Activated CD8-positive, alpha-beta T cell treated with anti-CD3 and anti-CD28 coated beads for 36 hours (primary cell): ENCODE measurements around the gene SOCS1. TPM values are rescaled to one million over a fixed set of nuclear protein-coding genes. Genes with fewer than 3 reads are reported as not detected.
A peak's percentile ranks its signal among the peaks of the same experiment; 100 is the strongest.

ENCODE experiments used
- ATAC-seq: fragments of 200-7000 bp; cut with Tn5 transposase; one replicate; pipeline ENCODE4 v1.10.0; 2021; ENCODE audit warnings: mild to moderate bottlenecking, moderate library complexity
- CTCF ChIA-PET: fragments of 350-600 bp; sonication (Branson Sonifier 250); formaldehyde crosslinking; loops from one replicate; lab custom pipeline; 2021; ENCODE audit warnings: antibody characterized with exemption; lab: Charles Lee
- POLR2A ChIA-PET: fragments of 350-600 bp; sonication (Branson Sonifier 250); formaldehyde crosslinking; loops from one replicate; lab custom pipeline; 2021; ENCODE audit warnings: antibody characterized with exemption; lab: Charles Lee
- DNase-seq: peaks from one replicate; pipeline ENCODE4 v3.0.0-alpha.2; 2020
- H3K27ac Mint-ChIP-seq: one replicate; pipeline ENCODE4 v1.8.0; 2021; ENCODE audit warnings: mild to moderate bottlenecking, mixed read lengths
- H3K27me3 Mint-ChIP-seq: one replicate; pipeline ENCODE4 v1.8.0; 2021; ENCODE audit warnings: mixed read lengths
- H3K36me3 Mint-ChIP-seq: one replicate; pipeline ENCODE4 v1.8.0; 2021; ENCODE audit warnings: low read depth, mixed read lengths
- H3K4me1 Mint-ChIP-seq: one replicate; pipeline ENCODE4 v1.8.0; 2021; ENCODE audit warnings: low read depth, mixed read lengths
- H3K4me3 Mint-ChIP-seq: one replicate; pipeline ENCODE4 v1.8.0; 2021; ENCODE audit warnings: mild to moderate bottlenecking, moderate library complexity, mixed read lengths
- H3K9me3 Mint-ChIP-seq: one replicate; pipeline ENCODE4 v1.8.0; 2021; ENCODE audit warnings: mixed read lengths
- CTCF ChIP-seq: fragments of 200-600 bp; IDR thresholded peaks from one replicate; pipeline ENCODE4 v1.8.0; 2022; ENCODE audit warnings: antibody characterized with exemption, mild to moderate bottlenecking
- intact Hi-C: fragments of 100-400 bp; cut with micrococcal nuclease; formaldehyde crosslinking; loops from one replicate; pipeline ENCODE4 v1.10.0; 2022
- total RNA-seq, 2 experiments: library from RNA; stranded (reverse); gene quantifications; one replicate each; pipeline ENCODE4 v1.2.3, GENCODE V29; 2021

SOCS1 gene
- total RNA-seq, 2 experiments from 2014 or later: 75.7 to 75.8 TPM

- no peak for TF ChIP-seq CTCF
- Mint-ChIP-seq H3K4me3 (no peak overlapping the region), H3K4me1 (peaks cover 35% of the 10 kb centered on the region), H3K9me3 (peaks cover 9% of the 10 kb centered on the region), H3K27me3 (no peaks in the 10 kb centered on the region), H3K27ac (no peak overlapping the region), H3K36me3 (peaks cover 1% of the 10 kb centered on the region)
- POLR2A ChIA-PET: interaction anchor here (0.9 to 2.0 kb wide), 4 partner anchors 9 to 47 kb away, joined by 3 to 7 read pairs (median 5); partner anchors contain the start of gene SOCS1
- no peak for DNase-seq
- CTCF ChIA-PET: interaction anchor here (1.5 to 6.1 kb wide), 3 partner anchors 9 to 18 kb away, joined by 3 to 50 read pairs (median 5); no protein-coding TSS in a partner anchor
- intact Hi-C loops: no loop called here
- ATAC-seq: no peak
These were observed 46.9 kb downstream of the SOCS1 start for GRCh38 chr16:11208916-11209665.

- Mint-ChIP-seq H3K27ac (no peak overlapping the region), H3K9me3 (peaks cover 9% of the 10 kb centered on the region), H3K36me3 (peaks cover 1% of the 10 kb centered on the region), H3K4me3 (no peak overlapping the region), H3K27me3 (no peaks in the 10 kb centered on the region), H3K4me1 (peaks cover 45% of the 10 kb centered on the region)
- peak; percentile 64 for DNase-seq
- intact Hi-C loops: no loop called here
- no peak for TF ChIP-seq CTCF
- CTCF ChIA-PET: interaction anchor here (0.9 to 6.1 kb wide), 4 partner anchors 11 to 17 kb away, joined by 3 to 50 read pairs (median 4); no protein-coding TSS in a partner anchor
- ATAC-seq: no peak
- POLR2A ChIA-PET: interaction anchor here (0.7 to 3.6 kb wide), 5 partner anchors 12 to 48 kb away, joined by 3 to 18 read pairs (median 4); partner anchors contain the start of gene SOCS1
These were observed 48.4 kb downstream of the SOCS1 start for GRCh38 chr16:11207646-11208045.

- peaks cover 1% of the 10 kb centered on the region for H3K27me3 Mint-ChIP-seq
- no peak for DNase-seq
- no peak for ATAC-seq
- CTCF ChIA-PET: interaction anchor here (0.6 to 6.1 kb wide), 5 partner anchors 12 to 251 kb away, joined by 3 to 50 read pairs (median 4); no protein-coding TSS in a partner anchor
- no peak for TF ChIP-seq CTCF
- peaks cover 1% of the 10 kb centered on the region for H3K36me3 Mint-ChIP-seq
- H3K4me3 Mint-ChIP-seq: no peak overlapping the region
- peaks cover 9% of the 10 kb centered on the region for H3K9me3 Mint-ChIP-seq
- H3K4me1 Mint-ChIP-seq: peaks cover 55% of the 10 kb centered on the region
- POLR2A ChIA-PET: interaction anchor here (0.9 to 3.6 kb wide), 10 partner anchors 10 to 154 kb away, joined by 3 to 18 read pairs (median 5); no protein-coding TSS in a partner anchor
- intact Hi-C loops: no loop called here
- peak overlapping the region; percentile 92 for H3K27ac Mint-ChIP-seq
These were observed 50.0 kb downstream of the SOCS1 start for GRCh38 chr16:11205754-11206581.

DNA sequence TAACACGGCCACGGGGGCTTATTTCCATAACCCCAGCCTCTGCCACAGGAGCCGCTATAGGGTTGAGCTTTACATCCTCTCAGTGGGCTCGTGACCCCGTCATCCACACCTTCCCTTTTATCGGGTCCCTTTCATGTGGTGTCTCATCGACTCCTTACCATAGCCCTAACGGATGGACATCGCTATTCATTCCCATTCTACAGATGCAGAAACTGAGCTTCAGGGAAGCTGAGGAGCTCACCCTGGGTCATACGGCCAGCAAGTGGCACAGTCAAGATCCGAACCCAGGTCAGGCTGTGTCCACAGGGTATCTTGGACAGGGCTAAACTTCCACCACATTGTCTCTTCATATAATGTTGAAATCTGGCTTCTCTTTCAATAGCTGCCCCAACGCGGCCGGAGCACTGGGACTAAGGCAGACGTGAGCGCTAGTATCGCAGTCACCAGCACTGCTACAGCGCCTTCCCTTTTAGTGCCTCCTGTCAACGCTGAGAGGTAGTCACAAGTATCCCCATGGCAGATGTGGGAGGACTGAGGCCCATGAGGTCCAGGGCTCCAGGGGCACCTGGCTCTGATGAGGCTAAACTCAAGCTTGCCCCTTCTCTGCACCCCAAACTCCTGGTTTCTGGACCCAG, 50.8 kb downstream of the SOCS1 start:
- H3K4me3 Mint-ChIP-seq: no peak overlapping the region
- ATAC-seq (no peak), DNase-seq (no peak)
- CTCF ChIA-PET: interaction anchor here (0.6 to 6.1 kb wide), 5 partner anchors 13 to 250 kb away, joined by 3 to 50 read pairs (median 4); no protein-coding TSS in a partner anchor
- POLR2A ChIA-PET: interaction anchor here (0.9 to 3.6 kb wide), 9 partner anchors 10 to 153 kb away, joined by 3 to 18 read pairs (median 4); no protein-coding TSS in a partner anchor
- intact Hi-C loops: no loop called here
- H3K27me3 Mint-ChIP-seq: peaks cover 1% of the 10 kb centered on the region
- H3K9me3 Mint-ChIP-seq: peaks cover 9% of the 10 kb centered on the region
- H3K27ac Mint-ChIP-seq: peak overlapping the region; percentile 0
- H3K4me1 Mint-ChIP-seq: peaks cover 55% of the 10 kb centered on the region
- peaks cover 1% of the 10 kb centered on the region for H3K36me3 Mint-ChIP-seq
- TF ChIP-seq CTCF: no peak
